Amniotic epithelial cell (primary cell): ENCODE measurements around the gene FLT1.

Experiments used
- DNase-seq: peaks from one replicate; pipeline ENCODE4 v3.0.0-alpha.2; 2010; ENCODE audit warnings: low read depth

Gene FLT1

DNA sequence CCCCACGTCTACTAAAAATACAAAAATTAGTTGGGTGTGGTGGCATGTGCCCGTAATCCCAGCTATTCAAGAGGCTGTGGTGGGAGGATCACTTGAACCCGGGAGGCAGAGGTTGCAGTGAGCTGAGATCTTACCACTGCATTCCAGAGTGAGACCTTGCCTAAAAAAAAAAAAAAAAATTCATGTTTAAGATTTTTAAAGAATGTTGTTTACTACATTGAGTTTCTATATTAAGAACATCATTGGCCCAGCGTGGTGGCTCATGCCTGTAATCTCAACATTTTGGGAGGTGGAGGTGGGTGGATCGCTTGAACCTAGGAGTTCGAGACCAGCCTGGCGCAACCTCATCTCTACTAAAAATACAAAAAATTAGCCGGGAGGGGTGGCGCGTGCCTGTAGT lies 31.9 kb upstream of the FLT1 start:
- DNase-seq = no peak

DNA sequence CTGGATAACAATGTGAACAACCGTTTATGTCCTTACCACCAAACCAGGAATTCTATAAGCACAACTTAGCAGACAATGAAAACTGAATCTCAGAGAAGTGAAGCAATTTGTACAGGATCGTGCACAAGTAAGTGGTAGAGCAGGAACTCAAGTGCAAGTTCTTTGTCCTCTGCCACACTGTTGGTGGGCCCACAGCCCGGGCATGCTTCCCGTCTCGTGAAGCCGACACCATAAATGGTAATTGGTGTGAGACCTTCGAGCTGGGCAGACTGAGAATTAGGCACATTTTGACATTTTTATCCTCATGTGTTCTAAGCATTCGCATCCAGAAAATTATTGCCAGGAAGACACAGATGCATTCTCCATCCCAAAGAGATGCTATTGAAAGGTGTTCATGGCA lies 27.9 kb upstream of the FLT1 start:
- DNase-seq = no peak

DNA sequence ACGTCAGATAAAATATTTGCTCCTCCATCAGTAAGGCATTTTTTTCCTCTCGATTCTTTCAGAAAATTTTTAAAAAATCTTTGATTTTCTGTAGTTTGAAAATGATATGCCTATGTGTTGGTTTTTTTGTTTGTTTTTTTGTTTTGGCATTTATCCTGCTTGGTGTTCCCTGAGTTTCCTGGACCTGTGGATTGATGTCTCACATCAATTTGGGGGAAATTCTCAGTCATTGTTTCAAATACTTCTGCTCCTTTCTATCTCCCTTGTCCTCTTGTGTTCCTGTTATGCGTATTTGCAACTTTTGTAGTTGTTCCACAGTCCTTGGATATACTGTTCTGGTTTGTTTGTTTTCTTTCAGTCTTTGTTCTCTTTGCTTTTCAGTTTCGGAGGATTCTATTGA lies 18.8 kb upstream of the FLT1 start:
- no peak for DNase-seq

DNA sequence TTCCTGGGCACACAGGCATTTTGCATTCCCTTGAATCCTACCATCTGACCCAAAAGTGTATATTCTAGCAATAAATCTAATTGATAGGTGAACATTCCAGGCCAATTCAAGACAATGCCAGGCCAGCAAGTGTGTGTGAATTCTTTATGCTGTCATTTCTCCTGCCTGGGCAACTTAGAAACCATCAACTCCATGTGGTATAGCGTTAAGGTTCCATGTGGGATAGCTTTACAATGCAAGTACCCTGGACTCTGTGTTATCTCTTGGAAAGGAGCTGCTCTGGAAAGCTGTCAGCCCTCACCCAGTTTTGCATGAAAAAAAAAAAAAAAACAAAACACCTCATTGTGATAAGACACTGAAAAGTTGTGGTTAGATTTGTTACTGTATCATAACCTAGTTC lies 15.6 kb upstream of the FLT1 start:
- no peak for DNase-seq

- no peak for DNase-seq
These were observed 15.1 kb upstream of the FLT1 start for GRCh38 chr13:28510066-28510465.

GRCh38 chr13:28505543-28506135 lies 10.7 kb upstream of the FLT1 start:
- no peak for DNase-seq

DNA sequence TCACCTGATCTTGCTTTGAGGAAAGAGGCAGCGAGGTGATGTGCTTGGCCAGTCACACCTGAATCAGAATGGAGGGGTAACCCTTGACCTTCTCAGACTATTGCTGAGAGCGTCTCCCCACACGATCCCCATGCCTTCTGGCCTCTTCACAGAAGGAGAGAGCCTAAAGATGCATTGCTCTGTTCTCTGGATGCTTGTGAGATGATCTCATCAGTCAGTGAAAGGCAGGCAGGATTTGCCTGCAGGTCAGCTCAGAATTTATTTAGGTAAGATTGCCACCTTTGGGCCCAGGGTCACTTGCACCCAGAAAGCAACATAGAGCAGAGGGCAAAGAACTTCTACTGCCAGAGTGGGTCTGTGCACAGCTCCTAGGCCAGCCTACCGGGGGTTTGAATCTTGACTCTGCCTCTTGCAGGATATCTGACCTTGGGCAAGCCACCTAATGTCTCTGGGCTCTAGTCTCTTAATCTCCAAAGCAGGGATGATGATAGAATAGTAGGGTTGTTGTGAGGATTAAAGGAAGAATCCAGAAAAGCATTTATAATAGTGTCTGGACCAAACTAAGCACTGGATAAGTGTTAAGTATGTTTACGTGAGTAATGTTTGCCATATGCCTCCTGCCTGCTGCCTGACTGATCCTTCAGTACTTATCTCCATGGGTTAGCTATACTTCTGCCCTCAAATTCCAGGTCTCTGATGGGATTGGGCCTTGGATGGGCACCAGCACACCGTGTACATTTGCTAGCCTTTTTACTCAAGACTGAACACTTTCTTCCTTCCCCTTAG lies 8.4 kb upstream of the FLT1 start:
- DNase-seq = peak; percentile 60

- DNase-seq = no peak
These were observed 6.6 kb upstream of the FLT1 start for GRCh38 chr13:28501547-28501946.

GRCh38 chr13:28499609-28500008 lies 4.7 kb upstream of the FLT1 start:
- DNase-seq = peak; percentile 51

DNA sequence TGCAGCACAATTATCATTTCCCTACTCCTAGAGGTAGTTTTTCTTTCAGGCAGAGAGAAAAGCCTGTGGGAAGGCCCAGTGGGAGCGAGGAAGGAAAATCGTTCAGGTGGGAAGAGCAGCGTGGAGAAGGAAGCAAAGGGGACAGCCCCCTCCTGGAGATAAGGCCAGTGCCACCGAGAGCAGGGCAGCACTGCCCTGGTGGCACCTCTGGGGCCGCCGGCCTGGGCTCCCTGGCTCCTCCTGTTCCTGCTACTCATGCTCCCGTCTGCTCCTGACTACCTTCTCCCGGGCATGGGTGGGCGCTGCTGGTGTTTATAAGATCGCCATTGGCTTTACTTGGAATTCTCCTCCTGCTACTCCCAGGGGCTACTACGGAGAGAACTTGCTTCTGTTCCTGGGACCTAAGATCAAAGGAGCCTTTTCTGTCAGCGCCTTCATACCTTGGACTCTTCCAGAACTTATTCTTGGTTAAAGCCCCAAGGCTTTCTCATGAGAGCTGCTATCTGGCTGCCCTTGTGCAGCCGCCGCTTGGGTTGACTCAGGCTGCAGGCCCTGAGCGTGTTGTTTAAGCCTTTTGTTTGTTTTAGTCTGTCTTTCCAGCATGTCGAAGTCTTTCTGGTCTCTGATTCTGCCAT lies 3.7 kb upstream of the FLT1 start:
- DNase-seq = no peak

GRCh38 chr13:28497143-28497876 lies 2.4 kb upstream of the FLT1 start:
- DNase-seq = no peak

GRCh38 chr13:28496188-28496564 lies 1.2 kb upstream of the FLT1 start:
- no peak for DNase-seq

DNA sequence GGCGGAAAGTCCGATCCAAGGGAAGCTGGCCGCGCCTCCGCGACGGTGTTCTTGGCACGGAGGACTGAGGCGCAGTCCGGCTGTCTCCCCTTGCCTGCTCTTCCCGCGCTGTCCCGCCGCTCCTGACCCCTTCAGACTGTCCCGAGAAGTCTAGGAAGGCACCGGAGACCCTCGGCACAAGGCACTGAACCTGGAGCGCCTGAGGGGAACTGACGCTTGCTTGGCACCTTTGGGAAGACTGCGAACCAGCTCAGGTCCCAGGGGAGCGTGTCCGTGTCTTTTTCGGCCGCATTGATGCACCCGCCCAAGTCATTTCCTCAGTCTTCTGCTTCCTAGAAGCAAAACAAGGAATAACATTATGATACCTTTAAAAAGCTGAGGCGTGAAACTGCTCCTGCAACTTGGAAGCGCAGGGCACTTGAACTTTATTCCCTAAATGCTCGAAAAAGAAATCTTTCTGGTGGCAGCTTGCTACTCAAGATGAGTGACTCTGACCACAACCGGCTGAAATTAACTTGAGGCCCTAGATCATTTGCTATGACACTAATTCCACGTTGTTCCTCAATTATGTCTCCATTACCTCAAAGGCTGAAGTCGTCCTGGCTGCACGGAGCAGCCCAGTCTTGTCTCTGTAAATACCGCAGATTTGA lies 735 bp upstream of the FLT1 start:
- no peak for DNase-seq

DNA sequence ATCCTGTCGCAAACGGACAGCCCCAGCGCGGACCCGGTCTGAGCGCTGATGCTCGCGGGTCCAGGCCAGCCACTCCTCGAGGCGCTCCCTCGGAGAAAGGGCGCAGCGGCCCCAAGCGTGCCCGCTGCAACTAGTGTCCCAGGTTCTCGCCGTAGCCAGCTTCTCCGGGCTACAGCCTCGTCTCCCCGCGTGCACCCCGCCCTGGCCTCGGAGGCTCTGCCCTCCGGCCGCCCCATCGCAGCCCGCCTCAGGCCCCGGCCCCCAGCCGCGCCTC lies 487 bp downstream of the FLT1 start:
- DNase-seq = no peak

- no peak for DNase-seq
These were observed 1.0 kb downstream of the FLT1 start for GRCh38 chr13:28493740-28494503.

- no peak for DNase-seq
These were observed 2.2 kb downstream of the FLT1 start for GRCh38 chr13:28492569-28493367.

DNA sequence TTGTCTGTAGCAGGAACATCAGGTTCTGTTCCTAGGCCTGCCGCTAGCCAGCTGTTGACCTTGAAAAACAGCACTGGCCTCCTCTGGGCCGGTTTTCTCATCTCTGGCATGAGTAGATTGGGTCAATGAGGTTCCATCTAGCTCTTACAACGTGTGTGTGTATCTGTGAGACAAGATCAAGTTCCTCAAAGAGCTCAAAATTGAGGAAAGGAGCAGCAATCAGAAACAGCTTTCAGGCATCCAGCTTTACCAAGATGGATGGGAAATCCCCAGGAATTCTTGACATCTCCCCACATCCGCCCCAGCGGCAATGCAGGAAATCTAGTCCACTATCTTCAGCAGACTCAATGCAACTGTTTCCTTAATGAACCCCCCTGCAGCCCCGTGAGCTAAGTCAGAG lies 4.9 kb downstream of the FLT1 start:
- DNase-seq = no peak

- peak; percentile 69 for DNase-seq
These were observed 5.4 kb downstream of the FLT1 start for GRCh38 chr13:28489524-28489931.

DNA sequence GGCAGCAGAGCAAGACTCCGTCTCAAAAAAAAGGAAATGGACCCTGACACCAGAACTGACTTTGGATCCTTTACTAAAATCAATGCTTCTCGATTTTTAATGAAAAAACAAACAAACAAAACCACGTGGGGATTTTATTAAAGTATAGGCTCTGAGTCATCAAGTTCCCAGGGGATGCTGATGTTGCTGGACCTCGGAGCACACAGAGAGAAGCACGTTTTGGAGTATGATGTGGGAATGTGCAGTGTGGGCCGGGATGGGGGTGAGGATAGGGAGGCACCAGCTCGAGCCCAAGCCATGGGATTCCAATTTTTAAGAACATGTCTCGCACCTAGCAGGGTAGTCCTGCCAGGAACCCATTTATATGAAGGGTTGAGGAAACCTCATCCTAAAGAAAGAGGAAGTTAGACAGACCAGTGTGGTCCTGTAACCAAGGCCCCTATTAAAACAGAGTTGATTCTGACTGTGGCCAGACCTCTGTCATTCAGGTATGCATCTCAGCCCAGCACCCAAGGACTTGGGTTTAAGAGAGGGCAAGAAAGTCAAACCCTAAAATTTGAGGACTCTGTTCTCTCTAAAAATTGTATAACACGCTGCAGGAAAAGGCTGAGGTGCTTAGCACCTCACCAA lies 6.4 kb downstream of the FLT1 start:
- DNase-seq = no peak

DNA sequence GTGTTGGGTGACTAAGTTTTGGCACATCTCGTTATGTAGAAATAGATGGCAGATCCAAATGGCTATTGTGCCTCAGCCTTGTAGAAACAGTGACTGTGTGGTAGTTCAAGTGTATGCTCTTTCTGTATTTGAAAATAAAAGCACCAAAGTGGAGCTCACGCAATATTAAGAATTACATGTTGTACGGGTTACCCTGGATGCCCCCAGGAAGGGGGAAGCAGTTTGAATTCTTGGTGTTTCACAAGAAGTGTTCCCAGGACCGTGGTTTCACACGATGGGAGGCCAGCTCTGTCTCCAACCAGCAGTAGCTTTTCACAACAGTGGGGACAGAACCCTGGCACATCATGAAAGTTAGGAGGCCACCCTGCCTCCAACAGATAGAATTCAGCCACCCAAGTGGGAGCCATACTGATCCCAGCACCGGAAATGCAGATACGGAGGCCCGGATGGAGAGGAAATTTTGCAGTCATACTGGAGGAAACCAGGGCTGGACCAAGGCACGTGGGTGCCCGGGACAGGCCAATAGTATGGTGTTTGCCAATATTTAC lies 8.9 kb downstream of the FLT1 start:
- DNase-seq = no peak
